ENCODE results near the gene ITFG2. TPM values are rescaled to one million over a fixed set of nuclear protein-coding genes. Genes with fewer than 3 reads are reported as not detected.

ITFG2 gene
- total and polyA plus RNA-seq, 7 donors: 11.6 to 31.9 (median 25.2) TPM

DNA sequence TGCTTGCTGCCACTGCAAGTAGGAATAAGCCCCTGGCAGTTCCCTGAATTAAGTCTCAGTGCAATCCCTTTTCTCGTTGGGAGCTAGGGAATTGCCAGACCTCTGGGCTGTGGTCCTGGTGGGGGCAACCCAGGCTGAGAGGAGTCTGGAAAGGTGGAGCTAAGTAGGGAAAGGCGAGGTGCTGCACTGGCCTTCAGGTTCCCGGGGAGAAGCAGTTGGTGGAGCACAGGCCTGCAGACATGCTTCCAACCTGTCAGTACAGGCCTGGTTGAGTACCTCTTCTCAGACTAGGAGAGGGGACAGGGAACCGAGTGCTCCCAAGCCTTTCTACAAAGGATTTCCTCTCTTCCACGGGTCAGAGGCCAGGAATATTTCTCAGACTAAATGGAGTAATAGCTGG, 20.9 kb downstream of the ITFG2 start:
- no peaks in the 10 kb centered on the region for H3K9me3 ChIP-seq
- DNase-seq: no peak
- no peak for TF ChIP-seq POLR2AphosphoS5 (IDR thresholded peaks at IDR 0.05)
- TF ChIP-seq POLR2A (IDR thresholded peaks at IDR 0.05): no peak
- TF ChIP-seq, protein P1, sequence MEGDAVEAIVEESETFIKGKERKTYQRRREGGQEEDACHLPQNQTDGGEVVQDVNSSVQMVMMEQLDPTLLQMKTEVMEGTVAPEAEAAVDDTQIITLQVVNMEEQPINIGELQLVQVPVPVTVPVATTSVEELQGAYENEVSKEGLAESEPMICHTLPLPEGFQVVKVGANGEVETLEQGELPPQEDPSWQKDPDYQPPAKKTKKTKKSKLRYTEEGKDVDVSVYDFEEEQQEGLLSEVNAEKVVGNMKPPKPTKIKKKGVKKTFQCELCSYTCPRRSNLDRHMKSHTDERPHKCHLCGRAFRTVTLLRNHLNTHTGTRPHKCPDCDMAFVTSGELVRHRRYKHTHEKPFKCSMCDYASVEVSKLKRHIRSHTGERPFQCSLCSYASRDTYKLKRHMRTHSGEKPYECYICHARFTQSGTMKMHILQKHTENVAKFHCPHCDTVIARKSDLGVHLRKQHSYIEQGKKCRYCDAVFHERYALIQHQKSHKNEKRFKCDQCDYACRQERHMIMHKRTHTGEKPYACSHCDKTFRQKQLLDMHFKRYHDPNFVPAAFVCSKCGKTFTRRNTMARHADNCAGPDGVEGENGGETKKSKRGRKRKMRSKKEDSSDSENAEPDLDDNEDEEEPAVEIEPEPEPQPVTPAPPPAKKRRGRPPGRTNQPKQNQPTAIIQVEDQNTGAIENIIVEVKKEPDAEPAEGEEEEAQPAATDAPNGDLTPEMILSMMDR (IDR thresholded peaks at IDR 0.05): no peak
- no peak for TF ChIP-seq EP300 (IDR thresholded peaks at IDR 0.05)
- peaks cover 0 to 18% (median 14%) of the 10 kb centered on the region in 4 donors for H3K4me1 ChIP-seq
- H3K36me3 ChIP-seq: peaks cover 0 to 27% (median 13%) of the 10 kb centered on the region in 4 donors
- peak overlapping the region in 1 of 4 donors; percentile 30 for H3K4me3 ChIP-seq
- WGBS, 2 donors: 71 to 73% methylated on average over 5 of the region's 5 CpGs
- no peak overlapping the region for H3K27ac ChIP-seq
- H3K27me3 ChIP-seq: peaks cover 0 to 29% (median 0%) of the 10 kb centered on the region in 3 donors
- intact Hi-C loops (cut with DNase I): no loop called here

DNA sequence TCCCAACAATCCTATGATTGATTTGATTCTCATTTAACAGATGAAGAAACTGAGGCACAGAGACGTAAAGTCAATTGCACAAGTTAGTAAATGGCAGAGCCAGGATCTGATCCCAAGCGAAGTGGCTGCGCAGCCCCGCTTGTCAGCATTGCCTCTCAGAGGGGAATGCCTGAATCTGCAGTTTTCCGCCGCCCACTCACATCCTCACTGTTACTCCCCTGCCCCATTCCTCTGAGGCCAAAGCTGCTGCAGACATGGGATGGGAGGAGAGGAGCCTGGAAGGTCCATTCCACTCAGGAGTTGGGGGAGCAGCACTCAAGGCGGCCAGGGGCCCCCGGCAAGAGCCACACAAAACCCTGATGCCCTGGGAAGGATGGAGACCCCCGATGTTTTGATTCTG, 21.3 kb downstream of the ITFG2 start:
- H3K4me1 ChIP-seq: peaks cover 0 to 18% (median 14%) of the 10 kb centered on the region in 4 donors
- no peak for DNase-seq
- intact Hi-C loops (cut with DNase I): no loop called here
- peaks cover 0 to 28% (median 10%) of the 10 kb centered on the region in 4 donors for H3K36me3 ChIP-seq
- 82 to 83% methylated on average over 9 of the region's 9 CpGs for WGBS, 2 donors
- H3K27ac ChIP-seq: peak overlapping the region in 1 of 4 donors; percentile 14
- H3K4me3 ChIP-seq: peak overlapping the region in 2 of 4 donors; percentile 29 to 30
- H3K27me3 ChIP-seq: peaks cover 0 to 29% (median 0%) of the 10 kb centered on the region in 3 donors
- H3K9me3 ChIP-seq: no peaks in the 10 kb centered on the region
- TF ChIP-seq EP300 (IDR thresholded peaks at IDR 0.05) (no peak), POLR2A (IDR thresholded peaks at IDR 0.05) (no peak), POLR2AphosphoS5 (IDR thresholded peaks at IDR 0.05) (no peak)
- TF ChIP-seq, protein P1 (IDR thresholded peaks at IDR 0.05): no peak

DNA sequence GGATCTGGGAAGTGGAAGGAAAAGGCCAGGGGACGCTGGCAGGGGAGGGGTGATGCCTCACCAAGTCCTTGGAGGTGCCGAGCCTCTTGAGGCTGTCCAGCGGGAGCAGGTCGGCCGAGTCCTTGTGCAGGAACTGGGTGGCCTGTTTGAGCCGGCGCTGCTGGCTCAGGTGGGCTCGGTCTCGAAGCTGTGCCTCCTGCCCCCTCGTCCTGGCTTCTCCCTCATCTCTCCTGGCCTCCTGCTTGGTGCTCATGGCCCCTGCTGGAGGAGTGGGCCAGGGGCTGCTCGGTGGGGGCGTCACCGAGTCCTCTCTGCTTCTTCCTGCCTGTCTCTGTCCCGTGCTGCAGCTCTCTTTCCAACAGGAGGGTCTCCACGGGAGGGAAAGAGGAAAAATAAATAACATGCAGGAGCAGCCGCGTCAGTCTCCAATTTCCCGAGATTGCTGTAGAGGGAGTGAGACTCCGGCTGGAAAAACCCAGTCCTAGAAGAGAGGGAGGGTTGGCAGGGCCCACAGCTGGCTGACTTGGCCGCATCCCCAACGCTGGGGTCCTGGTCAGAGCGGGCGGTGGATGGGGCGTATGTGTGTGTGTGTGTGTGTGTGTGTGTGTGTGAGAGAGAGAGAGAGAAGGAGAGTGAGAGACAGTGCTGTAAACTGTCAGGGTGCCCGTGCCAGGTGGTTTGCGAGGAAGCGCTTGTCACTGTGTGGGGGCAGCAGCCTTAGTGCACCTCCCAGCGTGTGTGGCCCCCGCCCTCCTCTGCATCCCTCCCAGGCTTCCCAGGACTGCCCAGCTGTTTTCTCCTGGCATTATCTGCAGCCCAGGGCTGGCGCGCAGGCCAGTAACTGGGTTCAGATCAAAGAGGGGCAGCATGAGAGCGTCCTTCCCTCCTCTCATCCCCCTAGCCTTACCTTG, 22.4 kb downstream of the ITFG2 start, which contains the start of gene NRIP2:
Gene NRIP2 (minus strand): TSS at position 455 of the 911 bp plus-strand sequence. CDS start 52 bp downstream, at position 403.
- 18 to 30% methylated on average over 32 of the region's 32 CpGs for WGBS, 2 donors
- intact Hi-C loops (cut with DNase I): no loop called here
- peaks cover 0 to 29% (median 0%) of the 10 kb centered on the region in 3 donors for H3K27me3 ChIP-seq
- H3K36me3 ChIP-seq: peaks cover 0 to 23% (median 9%) of the 10 kb centered on the region in 4 donors
- H3K27ac ChIP-seq: peak within 1 kb of the TSS; percentile 14 to 23 (median 16)
- no peak for TF ChIP-seq EP300 (IDR thresholded peaks at IDR 0.05)
- TF ChIP-seq, protein P1 (IDR thresholded peaks at IDR 0.05): peak in 1 of 4 experiments; percentile 8
- H3K9me3 ChIP-seq: no peaks in the 10 kb centered on the region
- peak within 1 kb of the TSS in 3 of 4 donors; percentile 28 to 30 (median 29) for H3K4me3 ChIP-seq
- peaks cover 0 to 18% (median 14%) of the 10 kb centered on the region in 4 donors for H3K4me1 ChIP-seq
- DNase-seq: no peak

DNA sequence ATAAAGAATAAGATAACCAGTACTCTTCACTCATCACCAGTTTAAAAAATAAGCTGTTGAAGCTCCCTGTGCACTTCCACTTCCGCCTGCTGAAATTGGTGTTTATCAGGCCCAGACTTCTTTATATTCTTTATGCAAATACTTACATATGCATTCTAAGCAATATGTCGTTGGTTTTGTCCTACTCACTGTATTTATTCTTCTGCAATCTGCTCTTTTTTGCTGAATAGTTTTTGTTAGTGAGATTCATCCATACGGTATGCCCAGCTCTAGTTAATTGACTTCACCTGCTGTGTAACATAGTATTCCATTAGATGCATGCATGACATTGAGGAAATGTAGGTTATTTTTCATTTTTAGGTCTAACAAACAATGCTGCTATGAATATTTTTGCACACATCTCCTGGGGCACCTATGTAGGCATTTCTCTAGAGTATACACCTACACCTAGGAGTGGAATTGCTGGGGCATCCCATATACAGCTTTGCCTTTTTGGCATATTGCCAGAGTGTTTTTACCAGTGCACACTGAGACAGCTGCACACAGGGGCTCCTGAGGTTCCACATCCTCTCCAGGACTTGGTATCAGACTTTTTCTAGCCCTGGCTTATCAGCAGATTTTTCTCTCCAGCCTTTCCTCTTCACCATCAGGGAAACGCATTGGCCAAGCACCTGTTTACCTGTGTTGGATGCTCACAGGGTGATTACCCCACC, 23.4 kb downstream of the ITFG2 start:
- Histone ChIP-seq H3K27ac (no peak overlapping the region), H3K9me3 (no peaks in the 10 kb centered on the region), H3K4me1 (peaks cover 0 to 18% (median 14%) of the 10 kb centered on the region in 4 donors), H3K36me3 (peaks cover 0 to 14% (median 4%) of the 10 kb centered on the region in 4 donors), H3K4me3 (no peak overlapping the region), H3K27me3 (peaks cover 0 to 29% (median 0%) of the 10 kb centered on the region in 3 donors)
- intact Hi-C loops (cut with DNase I): no loop called here
- no peak for DNase-seq
- TF ChIP-seq, protein P1 (IDR thresholded peaks at IDR 0.05): no peak
- no peak for TF ChIP-seq POLR2AphosphoS5 (IDR thresholded peaks at IDR 0.05)
- TF ChIP-seq POLR2A (IDR thresholded peaks at IDR 0.05): no peak
- no peak for TF ChIP-seq EP300 (IDR thresholded peaks at IDR 0.05)
- 61 to 77% methylated on average over 4 of the region's 4 CpGs for WGBS, 2 donors
